Bronchial epithelial cell (primary cell): Measurements from ENCODE around the gene ZDHHC24. TPM values are rescaled to one million over a fixed set of nuclear protein-coding genes. Genes with fewer than 3 reads are reported as not detected.
A peak's percentile ranks its signal among the peaks of the same experiment; 100 is the strongest.

Experiments
- DNase-seq: peaks from one replicate; pipeline ENCODE4 v3.0.0-alpha.2; 2010; ENCODE audit warnings: low read depth
- FAIRE-seq: peaks from 2 replicates; lab custom pipeline; 2011; peaks lifted over from hg19 to GRCh38; lab: Jason Lieb, UNC
- H3K27me3 ChIP-seq: 2 replicates; pipeline ENCODE4 v1.5.1; 2011; ENCODE audit warnings: low read length; ENCODE audit not compliant: control insufficient read depth, insufficient read depth
- H3K36me3 ChIP-seq: 2 replicates; pipeline ENCODE4 v1.5.1; 2011; ENCODE audit warnings: low read length; ENCODE audit not compliant: control insufficient read depth, insufficient read depth
- H3K4me3 ChIP-seq: 2 replicates; pipeline ENCODE4 v1.5.1; 2011; ENCODE audit warnings: mild to moderate bottlenecking, low read depth, low read length, control low read depth
- CTCF ChIP-seq: IDR thresholded peaks from 2 replicates; pipeline ENCODE4 v1.5.1; 2011; ENCODE audit warnings: mild to moderate bottlenecking, moderate library complexity, low read length, control low read depth, inconsistent platforms; ENCODE audit not compliant: insufficient read depth, severe bottlenecking
- total RNA-seq: library from RNA; depleted of rRNA; stranded (reverse); fragments of >200 nt; gene quantifications from 2 replicates; pipeline ENCODE4 v1.2.1, GENCODE V29; 2014

The ZDHHC24 gene
- total RNA-seq, 1 donor from 2014 or later: 8.4 TPM

GRCh38 chr11:66497206-66497605 is 48.6 kb downstream of the ZDHHC24 start:
- peaks cover 27% of the 10 kb centered on the region for H3K36me3 ChIP-seq
- DNase-seq: no peak
- FAIRE-seq: no peak
- H3K27me3 ChIP-seq: no peaks in the 10 kb centered on the region
- H3K4me3 ChIP-seq: no peak overlapping the region
- TF ChIP-seq CTCF: no peak

DNA sequence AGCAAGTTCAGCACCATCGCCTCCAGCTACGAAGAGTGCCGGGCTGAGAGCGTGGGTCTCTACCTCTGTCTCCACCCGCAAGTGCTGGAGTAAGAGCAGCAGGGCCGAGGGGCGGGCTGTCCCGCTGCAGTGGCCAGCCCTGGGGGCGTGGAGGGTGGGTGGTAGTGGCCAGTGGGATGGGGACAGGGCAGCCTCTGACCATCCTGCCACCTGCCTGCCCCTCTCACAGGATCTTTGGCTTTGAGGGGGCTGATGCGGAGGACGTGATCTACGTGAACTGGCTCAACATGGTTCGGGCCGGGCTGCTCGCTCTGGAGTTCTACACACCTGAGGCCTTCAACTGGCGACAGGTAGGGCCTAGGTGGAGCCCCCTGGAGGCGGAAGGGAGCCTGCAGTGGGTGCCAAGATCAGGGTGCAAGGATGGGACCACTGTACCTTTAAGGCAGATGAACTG is 50.4 kb downstream of the ZDHHC24 start:
- H3K4me3 ChIP-seq: no peak overlapping the region
- peaks cover 36% of the 10 kb centered on the region for H3K36me3 ChIP-seq
- DNase-seq (no peak), FAIRE-seq (no peak)
- TF ChIP-seq CTCF: peak; percentile 14
- H3K27me3 ChIP-seq: no peaks in the 10 kb centered on the region

GRCh38 chr11:66494935-66495334 is 50.9 kb downstream of the ZDHHC24 start:
- Histone ChIP-seq H3K27me3 (no peaks in the 10 kb centered on the region), H3K36me3 (peaks cover 40% of the 10 kb centered on the region), H3K4me3 (no peak overlapping the region)
- no peak for TF ChIP-seq CTCF
- no peak for DNase-seq
- no peak for FAIRE-seq

DNA sequence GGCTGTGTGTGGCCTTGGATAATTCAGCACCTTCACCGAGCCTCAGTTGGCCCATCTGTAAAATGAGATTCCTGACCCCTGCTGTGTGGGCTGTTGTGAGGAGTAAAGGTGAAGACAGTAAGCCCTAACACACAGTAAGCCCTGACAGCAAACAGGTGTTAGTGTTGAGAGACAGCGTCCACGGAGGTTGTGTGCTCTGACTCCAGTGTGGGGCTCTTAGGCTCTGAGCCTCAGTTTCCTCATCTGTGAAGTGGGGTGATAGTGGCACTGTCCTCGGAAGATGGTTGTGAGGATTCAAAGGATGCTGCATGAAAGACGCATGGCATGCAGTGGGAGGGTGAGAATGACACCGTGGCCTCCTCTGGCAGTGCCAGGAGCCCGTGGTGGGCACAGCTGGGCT is 51.4 kb downstream of the ZDHHC24 start:
- FAIRE-seq (peak; percentile 64), DNase-seq (no peak)
- Histone ChIP-seq H3K36me3 (peaks cover 43% of the 10 kb centered on the region), H3K4me3 (no peak overlapping the region), H3K27me3 (no peaks in the 10 kb centered on the region)
- TF ChIP-seq CTCF: no peak

- no peak for FAIRE-seq
- Histone ChIP-seq H3K4me3 (no peak overlapping the region), H3K36me3 (peaks cover 47% of the 10 kb centered on the region), H3K27me3 (no peaks in the 10 kb centered on the region)
- TF ChIP-seq CTCF: no peak
- DNase-seq: no peak
Observed at GRCh38 chr11:66493130-66493529, 52.7 kb downstream of the ZDHHC24 start.
